SK-N-SH treated with all-trans-retinoic acid at 6 μM for 48 hours (cell line): Measurements from ENCODE around the gene AMZ1.

Experiments used
- ATAC-seq: fragments of 200-7000 bp; cut with Tn5 transposase; 3 replicates; pipeline ENCODE4 v1.9.1; 2020; ENCODE audit warnings: mild to moderate bottlenecking, moderate library complexity
- ARNTL ChIP-seq: fragments of 450-650 bp; formaldehyde crosslinking; IDR thresholded peaks from 2 replicates; pipeline ENCODE4 v1.5.0; 2020; ENCODE audit warnings: low read depth, mild to moderate bottlenecking, moderate library complexity, borderline replicate concordance
- BACH2 ChIP-seq: fragments of 250-450 bp; sonication (Bioruptor Pico); IDR thresholded peaks from 2 replicates; pipeline ENCODE4 v1.9.0; 2021; ENCODE audit warnings: mild to moderate bottlenecking, borderline replicate concordance
- CREB5 ChIP-seq: fragments of 250-450 bp; sonication (Bioruptor Pico); IDR thresholded peaks from 2 replicates; pipeline ENCODE4 v1.5.1; 2020; ENCODE audit warnings: low read depth, mild to moderate bottlenecking, moderate library complexity
- CSDC2 ChIP-seq: fragments of 250-450 bp; sonication (Bioruptor Pico); IDR thresholded peaks from 2 replicates; pipeline ENCODE4 v1.5.0; 2020; ENCODE audit warnings: mild to moderate bottlenecking, moderate library complexity
- CSRNP3 ChIP-seq: fragments of 250-450 bp; sonication (Bioruptor Pico); IDR thresholded peaks from 2 replicates; pipeline ENCODE4 v1.5.1; 2021; ENCODE audit warnings: mild to moderate bottlenecking, moderate library complexity
- ESRRG ChIP-seq: fragments of 250-450 bp; sonication (Bioruptor Pico); IDR thresholded peaks from 2 replicates; pipeline ENCODE4 v1.6.1; 2021; ENCODE audit warnings: mild to moderate bottlenecking
- GLIS3 ChIP-seq: fragments of 250-450 bp; sonication (Bioruptor Pico); IDR thresholded peaks from 2 replicates; pipeline ENCODE4 v1.5.0; 2020; ENCODE audit warnings: mild to moderate bottlenecking, moderate library complexity
- ISL1 ChIP-seq: fragments of 250-450 bp; sonication (Bioruptor Pico); IDR thresholded peaks from 2 replicates; pipeline ENCODE4 v2.1.2; 2022; ENCODE audit warnings: mild to moderate bottlenecking, moderate library complexity
- OSR1 ChIP-seq: fragments of 250-450 bp; sonication (Bioruptor Pico); IDR thresholded peaks from 2 replicates; pipeline ENCODE4 v1.8.0; 2022; ENCODE audit warnings: moderate library complexity, mild to moderate bottlenecking, inconsistent platforms
- PATZ1 ChIP-seq: fragments of 250-450 bp; sonication (Bioruptor Pico); IDR thresholded peaks from 2 replicates; pipeline ENCODE4 v1.8.0; 2020; ENCODE audit warnings: mild to moderate bottlenecking, moderate library complexity, borderline replicate concordance
- POU6F1 ChIP-seq: fragments of 250-450 bp; sonication (Bioruptor Pico); IDR thresholded peaks from 2 replicates; pipeline ENCODE4 v1.8.0; 2021; ENCODE audit warnings: low read depth, mild to moderate bottlenecking, moderate library complexity, borderline replicate concordance
- PPARA ChIP-seq: fragments of 250-450 bp; sonication (Bioruptor Pico); IDR thresholded peaks from 2 replicates; pipeline ENCODE4 v1.5.0; 2020; ENCODE audit warnings: mild to moderate bottlenecking, borderline replicate concordance
- RARB ChIP-seq: fragments of 250-450 bp; sonication (Bioruptor Pico); IDR thresholded peaks from 2 replicates; pipeline ENCODE4 v1.8.0; 2021; ENCODE audit warnings: mild to moderate bottlenecking, moderate library complexity
- SNAI2 ChIP-seq: fragments of 250-450 bp; sonication (Bioruptor Pico); IDR thresholded peaks from 2 replicates; pipeline ENCODE4 v1.5.0; 2020; ENCODE audit warnings: mild to moderate bottlenecking, moderate library complexity
- TCF4 ChIP-seq: fragments of 250-450 bp; sonication (Bioruptor Pico); IDR thresholded peaks from 2 replicates; pipeline ENCODE4 v1.8.0; 2021; ENCODE audit warnings: mild to moderate bottlenecking, moderate library complexity, borderline replicate concordance
- TOX ChIP-seq: fragments of 250-450 bp; sonication (Bioruptor Pico); IDR thresholded peaks from 2 replicates; pipeline ENCODE4 v1.8.0; 2021; ENCODE audit warnings: mild to moderate bottlenecking, moderate library complexity, borderline replicate concordance
- TSHZ2 ChIP-seq: fragments of 250-450 bp; sonication (Bioruptor Pico); IDR thresholded peaks from 2 replicates; pipeline ENCODE4 v1.5.0; 2020; ENCODE audit warnings: mild to moderate bottlenecking, moderate library complexity
- ZC3H10 ChIP-seq: fragments of 250-450 bp; sonication (Bioruptor Pico); IDR thresholded peaks from 2 replicates; pipeline ENCODE4 v1.5.1; 2021; ENCODE audit warnings: mild to moderate bottlenecking, moderate library complexity
- ZFP3 ChIP-seq: fragments of 250-450 bp; sonication (Bioruptor Pico); IDR thresholded peaks from 2 replicates; pipeline ENCODE4 v1.5.0; 2020; ENCODE audit warnings: mild to moderate bottlenecking, moderate library complexity
- ZFP30 ChIP-seq: fragments of 450-650 bp; formaldehyde crosslinking; IDR thresholded peaks from 2 replicates; pipeline ENCODE4 v1.5.0; 2022; ENCODE audit warnings: mild to moderate bottlenecking, moderate library complexity
- ZNF565 ChIP-seq: fragments of 450-650 bp; formaldehyde crosslinking; conservative IDR thresholded peaks from 2 replicates; pipeline ENCODE4 v1.5.0; 2020; ENCODE audit warnings: low read depth, mild to moderate bottlenecking, moderate library complexity
- ZNF70 ChIP-seq: fragments of 450-650 bp; formaldehyde crosslinking; IDR thresholded peaks from 2 replicates; pipeline ENCODE4 v1.5.0; 2020; ENCODE audit warnings: mild to moderate bottlenecking, moderate library complexity
- ZNF8 ChIP-seq: fragments of 450-650 bp; formaldehyde crosslinking; IDR thresholded peaks from 2 replicates; pipeline ENCODE4 v1.5.0; 2020; ENCODE audit warnings: mild to moderate bottlenecking, moderate library complexity

The AMZ1 gene

GRCh38 chr7:2640846-2641316 lies 47.1 kb upstream of the AMZ1 start:
- TF ChIP-seq ZNF8 (no peak), RARB (no peak)
- ATAC-seq = peak; percentile 26

GRCh38 chr7:2641406-2642393 lies 46.3 kb upstream of the AMZ1 start:
- no peak for TF ChIP-seq GLIS3 (CRISPR knock-in tag)
- no peak for TF ChIP-seq ZNF8
- TF ChIP-seq PPARA (CRISPR knock-in tag) = no peak
- no peak for TF ChIP-seq ARNTL (CRISPR knock-in tag)
- 0 out of 2 replicates have a peak, but pooled peaks have one; percentile 14 for TF ChIP-seq TCF4 (CRISPR knock-in tag)
- TF ChIP-seq TOX (CRISPR knock-in tag) = no peak
- no peak for TF ChIP-seq OSR1
- no peak for TF ChIP-seq ZFP30
- TF ChIP-seq ISL1 (CRISPR knock-in tag) = peak; percentile 28; the same call in 1 of the 2 replicates
- TF ChIP-seq RARB = no peak
- TF ChIP-seq POU6F1 (CRISPR knock-in tag) = 0 out of 2 replicates have a peak, but pooled peaks have one; percentile 16
- peak; percentile 82 for TF ChIP-seq ZFP3 (CRISPR knock-in tag)
- TF ChIP-seq ESRRG (CRISPR knock-in tag) = no peak
- TF ChIP-seq BACH2 (CRISPR knock-in tag) = no peak
- TF ChIP-seq TSHZ2 (CRISPR knock-in tag) = peak; percentile 91; the same call in 1 of the 2 replicates
- no peak for TF ChIP-seq ZNF70
- TF ChIP-seq ZC3H10 (CRISPR knock-in tag) = no peak
- TF ChIP-seq CSRNP3 (CRISPR knock-in tag) = no peak
- no peak for TF ChIP-seq ZNF565 (CRISPR knock-in tag)
- TF ChIP-seq PATZ1 (CRISPR knock-in tag) = peak; percentile 93; the same call in 1 of the 2 replicates
- no peak; the same call in 1 of the 2 replicates for TF ChIP-seq SNAI2 (CRISPR knock-in tag)
- no peak for TF ChIP-seq CREB5 (CRISPR knock-in tag)
- TF ChIP-seq CSDC2 (CRISPR knock-in tag) = 0 out of 2 replicates have a peak, but pooled peaks have one; percentile 47
- peak; percentile 68 for ATAC-seq
